Aorta (tissue), 5 donors: ENCODE results near the gene PCGF3. TPM values are rescaled to one million over a fixed set of nuclear protein-coding genes. Genes with fewer than 3 reads are reported as not detected.

Experiments used
- ATAC-seq: fragments of 200-7000 bp; cut with Tn5 transposase; one replicate; pipeline ENCODE4 v1.9.1; 2022; ENCODE audit warnings: moderate library complexity; ENCODE audit not compliant: low FRiP score
- DNase-seq, 2 donors: peaks; one replicate each; pipeline ENCODE4 v3.0.0-alpha.2; 2020
- H3K27ac ChIP-seq, 2 donors: one replicate each; pipeline ENCODE4 v1.5.1; 2013; ENCODE audit warnings: low read length in 2 of 2, mild to moderate bottlenecking in 2 of 2, moderate library complexity in 2 of 2, control low read depth in 1 of 2, inconsistent platforms in 1 of 2, low read depth in 1 of 2
- H3K27me3 ChIP-seq, 2 donors: one replicate each; pipeline ENCODE4 v1.6.1; 2013; ENCODE audit warnings: control low read depth in 1 of 2, low read length in 1 of 2, mild to moderate bottlenecking in 1 of 2, moderate library complexity in 1 of 2; ENCODE audit not compliant: insufficient read depth in 2 of 2, control insufficient read depth in 1 of 2
- H3K36me3 ChIP-seq, 2 donors: one replicate each; pipeline ENCODE4 v1.6.1; 2013; ENCODE audit warnings: control low read depth in 1 of 2, low read length in 1 of 2, mild to moderate bottlenecking in 1 of 2; ENCODE audit not compliant: insufficient read depth in 2 of 2, control insufficient read depth in 1 of 2
- H3K4me1 ChIP-seq, 2 donors: one replicate each; pipeline ENCODE4 v1.6.1; 2013; ENCODE audit warnings: low read length in 2 of 2, control low read depth in 1 of 2, mild to moderate bottlenecking in 1 of 2, moderate library complexity in 1 of 2; ENCODE audit not compliant: insufficient read depth in 2 of 2, control insufficient read depth in 1 of 2
- H3K4me3 ChIP-seq, 2 donors: one replicate each; pipeline ENCODE4 v1.5.1; 2013; ENCODE audit warnings: low read length in 2 of 2, control low read depth in 1 of 2, mild to moderate bottlenecking in 1 of 2
- H3K9me3 ChIP-seq: one replicate; pipeline ENCODE4 v1.6.1; 2013; ENCODE audit warnings: mild to moderate bottlenecking, low read length; ENCODE audit not compliant: control insufficient read depth
- WGBS, 2 donors: extraction: QIAGEN DNeasy Blood & Tissue Kit; methylation state at CpG; one replicate each; pipeline ENCODE4 v1.1.7; 2013; 5-methylcytosine and 5-hydroxymethylcytosine counted together
- intact Hi-C, 2 donors: fragments of 100-400 bp; cut with DNase I; formaldehyde crosslinking; loops; one replicate each; pipeline versions ENCODE4 v1.14.2 to v1.15.0; 2022
- polyA plus RNA-seq, 2 donors: library from polyadenylated mRNA; stranded (reverse); fragments of 200-250 nt; gene quantifications; one replicate each; pipeline ENCODE4 v1.2.3, GENCODE V29; 2013
- total RNA-seq, 2 donors: library from RNA; stranded (reverse); fragmentation: NEBNext Ultra II Directional; extraction: Animal tissue kit (Norgen Biotek cat#: 25700); gene quantifications; one replicate each; pipeline ENCODE4 v1.2.1, GENCODE V29; 2021
- donor health status: healthy with polysubstance abuse.
- donor health status: Bipolar disorder and iron deficiency.
- donor health status: DM: no; HTN: no; CAD: no.
- donor health status: DM: no; HTN: no; CAD: no.
- donor health status: DM: yes; HTN: yes; CAD: no.

PCGF3 gene
- total and polyA plus RNA-seq, 4 donors, result 17.7 to 59.4 (median 37.0) TPM

- H3K4me3 ChIP-seq, result no peak overlapping the region
- no peaks in the 10 kb centered on the region for H3K36me3 ChIP-seq
- no peak overlapping the region for H3K27ac ChIP-seq
- no peaks in the 10 kb centered on the region for H3K9me3 ChIP-seq
- no peaks in the 10 kb centered on the region for H3K27me3 ChIP-seq
- intact Hi-C loops, result loop anchor here (10.0 kb wide), 3 partner anchors 83 to 313 kb away; partner anchors contain the start of genes ATP5ME (in 1 of the 2), MYL5 (in 1 of the 2) and PCGF3 (in 1 of the 2)
- 89% methylated on average over 14 to 16 of the region's 16 CpGs for WGBS, 2 donors
- no peak for ATAC-seq
- peak; percentile 41 to 70 for DNase-seq
- peaks cover 0 to under 1% of the 10 kb centered on the region in 2 donors for H3K4me1 ChIP-seq
Observed at GRCh38 chr4:787561-787981, 81.9 kb downstream of the PCGF3 start.

GRCh38 chr4:788006-788635, 82.5 kb downstream of the PCGF3 start:
- Histone ChIP-seq H3K27me3 (no peaks in the 10 kb centered on the region), H3K36me3 (no peaks in the 10 kb centered on the region), H3K4me1 (no peaks in the 10 kb centered on the region), H3K27ac (no peak overlapping the region), H3K4me3 (no peak overlapping the region), H3K9me3 (no peaks in the 10 kb centered on the region)
- 86 to 89% methylated on average over 19 of the region's 19 CpGs for WGBS, 2 donors
- DNase-seq (peak; percentile 28 to 60), ATAC-seq (no peak)
- intact Hi-C loops, result loop anchor here (10.0 kb wide), 3 partner anchors 83 to 313 kb away; partner anchors contain the start of genes ATP5ME (in 1 of the 2), MYL5 (in 1 of the 2) and PCGF3 (in 1 of the 2)

- H3K36me3 ChIP-seq, result no peaks in the 10 kb centered on the region
- DNase-seq, result peak; percentile 45 to 71
- H3K9me3 ChIP-seq, result no peaks in the 10 kb centered on the region
- intact Hi-C loops, result loop anchor here (10.0 kb wide), 3 partner anchors 84 to 314 kb away; partner anchors contain the start of genes ATP5ME (in 1 of the 2), MYL5 (in 1 of the 2) and PCGF3 (in 1 of the 2)
- no peak for ATAC-seq
- 76 to 78% methylated on average over 18 of the region's 18 CpGs for WGBS, 2 donors
- no peaks in the 10 kb centered on the region for H3K4me1 ChIP-seq
- H3K27ac ChIP-seq, result no peak overlapping the region
- no peak overlapping the region for H3K4me3 ChIP-seq
- H3K27me3 ChIP-seq, result no peaks in the 10 kb centered on the region
Observed at GRCh38 chr4:788636-789297, 83.1 kb downstream of the PCGF3 start.

- no peaks in the 10 kb centered on the region for H3K27me3 ChIP-seq
- H3K4me3 ChIP-seq, result no peak overlapping the region
- H3K4me1 ChIP-seq, result no peaks in the 10 kb centered on the region
- intact Hi-C loops, result loop anchor here (10.0 kb wide), 3 partner anchors 85 to 315 kb away; partner anchors contain the start of genes ATP5ME (in 1 of the 2), MYL5 (in 1 of the 2) and PCGF3 (in 1 of the 2)
- no peaks in the 10 kb centered on the region for H3K9me3 ChIP-seq
- H3K36me3 ChIP-seq, result no peaks in the 10 kb centered on the region
- DNase-seq, result peak; percentile 42 to 60
- no peak overlapping the region for H3K27ac ChIP-seq
- 79 to 91% methylated on average over 20 to 27 of the region's 27 CpGs for WGBS, 2 donors
- ATAC-seq, result no peak
Observed at GRCh38 chr4:789571-790465, 84.2 kb downstream of the PCGF3 start.

- Histone ChIP-seq H3K4me1 (no peaks in the 10 kb centered on the region), H3K27ac (no peak overlapping the region), H3K36me3 (no peaks in the 10 kb centered on the region), H3K4me3 (no peak overlapping the region), H3K27me3 (no peaks in the 10 kb centered on the region), H3K9me3 (no peaks in the 10 kb centered on the region)
- intact Hi-C loops, result no loop called here
- DNase-seq (peak; percentile 32 to 63), ATAC-seq (no peak)
- WGBS, 2 donors, result 49 to 66% methylated on average over 8 of the region's 8 CpGs
Observed at GRCh38 chr4:790466-790820, 84.8 kb downstream of the PCGF3 start.

GRCh38 chr4:791252-791897, 85.7 kb downstream of the PCGF3 start:
- WGBS, 2 donors, result 62 to 72% methylated on average over 24 to 29 of the region's 29 CpGs
- no peaks in the 10 kb centered on the region for H3K27me3 ChIP-seq
- peak; percentile 42 to 64 for DNase-seq
- H3K9me3 ChIP-seq, result no peaks in the 10 kb centered on the region
- H3K36me3 ChIP-seq, result no peaks in the 10 kb centered on the region
- H3K4me3 ChIP-seq, result no peak overlapping the region
- ATAC-seq, result no peak
- intact Hi-C loops, result no loop called here
- no peaks in the 10 kb centered on the region for H3K4me1 ChIP-seq
- no peak overlapping the region for H3K27ac ChIP-seq

GRCh38 chr4:791898-792625, 86.4 kb downstream of the PCGF3 start:
- Histone ChIP-seq H3K4me1 (no peaks in the 10 kb centered on the region), H3K9me3 (no peaks in the 10 kb centered on the region), H3K27me3 (no peaks in the 10 kb centered on the region), H3K27ac (no peak overlapping the region), H3K4me3 (peak overlapping the region in 1 of 2 donors; percentile 5), H3K36me3 (no peaks in the 10 kb centered on the region)
- DNase-seq, result peak in 1 of 2 donors; percentile 80
- ATAC-seq, result no peak
- intact Hi-C loops, result no loop called here
- 5 to 7% methylated on average over 40 to 50 of the region's 50 CpGs for WGBS, 2 donors
